ENCODE data around the gene RTL10.
"Not testable (repeated sequence)": the region's sequence is repeated elsewhere in the genome, so short reads cannot be mapped to it uniquely, and the experiment has no call there.

The RTL10 gene

GRCh38 chr22:19888131-19888746 lies 33.6 kb upstream of the RTL10 start:
- no peak for DNase-seq

GRCh38 chr22:19887256-19887985 lies 32.7 kb upstream of the RTL10 start:
- DNase-seq = no peak

- DNase-seq = no peak
These were observed 32.1 kb upstream of the RTL10 start for GRCh38 chr22:19886605-19887255.

- no peak for DNase-seq
These were observed 31.3 kb upstream of the RTL10 start for GRCh38 chr22:19885841-19886592.

- no peak for DNase-seq
These were observed 30.5 kb upstream of the RTL10 start for GRCh38 chr22:19884954-19885751.

GRCh38 chr22:19884161-19884953 lies 29.7 kb upstream of the RTL10 start:
- DNase-seq = no peak

GRCh38 chr22:19883446-19883845 lies 28.8 kb upstream of the RTL10 start:
- not testable (repeated sequence) for DNase-seq

- DNase-seq = no peak
These were observed 28.0 kb upstream of the RTL10 start for GRCh38 chr22:19882446-19883381.

GRCh38 chr22:19880786-19881569 lies 26.3 kb upstream of the RTL10 start:
- DNase-seq = no peak

- no peak for DNase-seq
These were observed 25.5 kb upstream of the RTL10 start for GRCh38 chr22:19879992-19880785.

- DNase-seq = no peak
These were observed 24.9 kb upstream of the RTL10 start for GRCh38 chr22:19879643-19879991.

- DNase-seq = no peak
These were observed 24.5 kb upstream of the RTL10 start for GRCh38 chr22:19879246-19879570.

- no peak for DNase-seq
These were observed 24.0 kb upstream of the RTL10 start for GRCh38 chr22:19878461-19879245.

- DNase-seq = no peak
These were observed 23.1 kb upstream of the RTL10 start for GRCh38 chr22:19877626-19878339.

GRCh38 chr22:19876941-19877625 lies 22.4 kb upstream of the RTL10 start:
- no peak for DNase-seq

- no peak for DNase-seq
These were observed 21.8 kb upstream of the RTL10 start for GRCh38 chr22:19876314-19876940.

Measured in NCI-H1694 (cell line).